ENCODE data around the gene CACNB4.

- TF ChIP-seq CTCF (IDR thresholded peaks at IDR 0.05): no peak
- no peak for TF ChIP-seq POLR2A (IDR thresholded peaks at IDR 0.05)
- TF ChIP-seq POLR2AphosphoS5 (IDR thresholded peaks at IDR 0.05; ENCODE audit: insufficient read depth in 1 of 2, low read depth in 1 of 2): no peak
These were observed 258.4 kb downstream of the CACNB4 start for GRCh38 chr2:151840216-151841046.
